Keratinocyte (primary cell): ENCODE results near the gene MTHFD1L.

ENCODE experiments used
- CTCF ChIP-seq, 3 experiments: IDR thresholded peaks in 1 of 3; conservative IDR thresholded peaks in 1 of 3; optimal IDR thresholded peaks in 1 of 3; 2 replicates in 2 of 3; 3 replicates in 1 of 3; pipeline versions ENCODE3 to v1.5.1; 2011; ENCODE audit warnings: low read length in 3 of 3, mild to moderate bottlenecking in 3 of 3, moderate library complexity in 2 of 3, control low read depth in 1 of 3, inconsistent platforms in 1 of 3; ENCODE audit not compliant: insufficient read depth in 2 of 3; ENCODE audit errors: extremely low read depth in 1 of 3
- EZH2 ChIP-seq: IDR thresholded peaks from one replicate; pipeline ENCODE4 v1.6.1; 2012; ENCODE audit warnings: inconsistent platforms, mild to moderate bottlenecking, low read length, moderate library complexity

- no peak for TF ChIP-seq CTCF (optimal IDR thresholded peaks at IDR 0.05 in 1 of 3, IDR thresholded peaks at IDR 0.05 in 1 of 3, conservative IDR thresholded peaks at IDR 0.05 in 1 of 3; ENCODE audit: extremely low read depth in 1 of 3, insufficient read depth in 2 of 3, low read length in 3 of 3)
- no peak for TF ChIP-seq EZH2
Observed at GRCh38 chr6:151087861-151088598, 222.5 kb downstream of the MTHFD1L start.
